K562 (cell line): ENCODE measurements around the gene RNF114. TPM values are rescaled to one million over a fixed set of nuclear protein-coding genes. Genes with fewer than 3 reads are reported as not detected.

Experiments used
- ATAC-seq: fragments of 200-7000 bp; cut with Tn5 transposase; 3 replicates; pipeline ENCODE4 v1.9.1; 2020; ENCODE audit warnings: moderate library complexity
- BruUV-seq: library from RNA; stranded (reverse); fragments of 400-500 nt; replicated peaks from 2 replicates; lab custom pipeline; 2021; lab: Mats Ljungman, UMichigan
- CTCF ChIA-PET: fragments of 300-600 bp; formaldehyde crosslinking; extraction: SDS; loops from one replicate; lab custom pipeline; 2021; ENCODE audit warnings: low intra/inter-chr PET ratio; lab: Yijun Ruan, JAX
- POLR2A ChIA-PET: fragments of 300-600, 350-650 bp; sonication (Branson Sonifier 250); formaldehyde crosslinking; extraction: SDS; loops from one replicate; lab custom pipeline; 2021; ENCODE audit warnings: antibody characterized with exemption, inconsistent platforms; lab: Yijun Ruan, JAX
- DNase-seq, 4 experiments: peaks; one replicate each; pipeline versions ENCODE4 v3.0.0 to v3.0.0-alpha.2; 2011 to 2018; ENCODE audit warnings: low spot score in 3 of 4, mixed read lengths in 3 of 4; ENCODE audit errors: extremely low read depth in 1 of 4
- FAIRE-seq: peaks from 2 replicates; lab custom pipeline; 2011; peaks lifted over from hg19 to GRCh38; lab: Jason Lieb, UNC
- H2AFZ ChIP-seq: 2 replicates; pipeline ENCODE4 v1.6.0; 2011; ENCODE audit warnings: low read depth, low read length, control low read depth, inconsistent platforms
- H3K27ac ChIP-seq: fragments of 200-600 bp; 3 replicates; pipeline ENCODE4 v1.8.0; 2011; ENCODE audit warnings: low read depth, mild to moderate bottlenecking, control low read depth, inconsistent platforms, low read length, moderate library complexity, mixed read lengths; ENCODE audit errors: extremely low read depth
- H3K27me3 ChIP-seq, 2 experiments: fragments of 300-600 bp in 1 of 2; 2 replicates in 1 of 2; 3 replicates in 1 of 2; pipeline versions ENCODE4 v1.6.0 to v1.8.0; 2011; ENCODE audit warnings: inconsistent platforms in 2 of 2, low read length in 2 of 2, mild to moderate bottlenecking in 1 of 2, mixed read lengths in 1 of 2, moderate library complexity in 1 of 2; ENCODE audit not compliant: control insufficient read depth in 2 of 2, insufficient read depth in 2 of 2
- H3K36me3 ChIP-seq: fragments of 300-600 bp; 3 replicates; pipeline ENCODE4 v1.8.0; 2011; ENCODE audit warnings: mild to moderate bottlenecking, low read length, inconsistent platforms; ENCODE audit not compliant: control insufficient read depth, insufficient read depth
- H3K4me1 ChIP-seq, 2 experiments: fragments of 200-600 bp in 1 of 2; replicated peaks in 1 of 2; 2 replicates in 1 of 2; 3 replicates in 1 of 2; pipeline versions ENCODE4 v1.5.1 to v1.8.0; 2011; ENCODE audit warnings: inconsistent platforms in 2 of 2, low read length in 2 of 2, mild to moderate bottlenecking in 1 of 2, mixed read lengths in 1 of 2, moderate library complexity in 1 of 2; ENCODE audit not compliant: control insufficient read depth in 2 of 2, insufficient read depth in 2 of 2
- H3K4me2 ChIP-seq: 2 replicates; pipeline ENCODE4 v1.6.1; 2011; ENCODE audit warnings: low read length, control low read depth, inconsistent platforms, mixed read lengths; ENCODE audit not compliant: insufficient read depth
- H3K4me3 ChIP-seq: fragments of 200-600 bp; sonication (generic), shearing (Covaris generic); 2 replicates; pipeline ENCODE4 v1.5.1; 2016; ENCODE audit warnings: control low read depth, inconsistent platforms
- H3K79me2 ChIP-seq: fragments of 200-600 bp; 3 replicates; pipeline ENCODE4 v1.8.0; 2011; ENCODE audit warnings: low read length, inconsistent platforms; ENCODE audit not compliant: control insufficient read depth, insufficient read depth
- H3K9ac ChIP-seq, 2 experiments: 2 replicates each; pipeline versions ENCODE4 v1.6.0 to v1.6.1; 2011; ENCODE audit warnings: low read depth in 2 of 2, low read length in 2 of 2, control low read depth in 1 of 2, inconsistent platforms in 1 of 2, mild to moderate bottlenecking in 1 of 2, mixed read lengths in 1 of 2; ENCODE audit not compliant: insufficient read depth in 1 of 2
- H3K9me1 ChIP-seq: one replicate; pipeline ENCODE4 v1.6.0; 2011; ENCODE audit warnings: inconsistent platforms, mild to moderate bottlenecking, low read length, moderate library complexity; ENCODE audit not compliant: control insufficient read depth, insufficient read depth
- H3K9me3 ChIP-seq: replicated peaks from 2 replicates; pipeline ENCODE4 v1.5.1; 2011; ENCODE audit warnings: low read depth, low read length, inconsistent platforms; ENCODE audit not compliant: control insufficient read depth, insufficient read depth
- H4K20me1 ChIP-seq: replicated peaks from 2 replicates; pipeline ENCODE4 v1.6.1; 2011; ENCODE audit warnings: low read length, inconsistent platforms, mixed read lengths; ENCODE audit not compliant: control insufficient read depth, insufficient read depth
- ELF4 ChIP-seq: fragments of 450-650 bp; formaldehyde crosslinking; IDR thresholded peaks from 2 replicates; pipeline ENCODE4 v1.4.0; 2022; ENCODE audit warnings: missing genetic modification characterization
- EP400 ChIP-seq: fragments of 450-650 bp; IDR thresholded peaks from 2 replicates; pipeline ENCODE4 v1.6.1; 2017; ENCODE audit warnings: antibody characterized with exemption, mild to moderate bottlenecking, moderate library complexity
- FOXA1 ChIP-seq: fragments of 450-650 bp; IDR thresholded peaks from 2 replicates; pipeline ENCODE4 v1.6.1; 2016; ENCODE audit warnings: mild to moderate bottlenecking, borderline replicate concordance
- HDGF ChIP-seq: fragments of 450-650 bp; IDR thresholded peaks from 2 replicates; pipeline ENCODE4 v1.6.1; 2016
- JUN ChIP-seq, 2 experiments: sonication (generic) in 1 of 2; formaldehyde crosslinking in 1 of 2; IDR thresholded peaks; 2 replicates each; pipeline versions ENCODE4 v1.6.1 to v1.8.0; 2012 to 2022; ENCODE audit warnings: borderline replicate concordance in 2 of 2, mild to moderate bottlenecking in 2 of 2, improper control_type of control experiment in 1 of 2, low read depth in 1 of 2, low read length in 1 of 2, missing genetic modification reagents in 1 of 2
- MAFF ChIP-seq: IDR thresholded peaks from 2 replicates; pipeline ENCODE4 v1.6.1; 2012; ENCODE audit warnings: low read length, improper control_type of control experiment
- MBD2 ChIP-seq: sonication (generic); IDR thresholded peaks from 2 replicates; pipeline ENCODE4 v1.6.1; 2016; ENCODE audit warnings: low read depth, borderline replicate concordance
- SAFB2 ChIP-seq: fragments of 200-400 bp; formaldehyde crosslinking; IDR thresholded peaks from 2 replicates; pipeline ENCODE4 v1.6.1; 2018; ENCODE audit warnings: borderline replicate concordance, low read length, low read depth, moderate library complexity; ENCODE audit not compliant: severe bottlenecking
- ZBTB8A ChIP-seq: fragments of 450-650 bp; IDR thresholded peaks from 2 replicates; pipeline ENCODE4 v1.6.1; 2018; ENCODE audit warnings: mild to moderate bottlenecking, moderate library complexity; ENCODE audit not compliant: partially characterized antibody
- WGBS: fragments of 100-300 bp; shearing (Covaris generic); methylation state at CpG from one replicate; pipeline ENCODE4 v1.1.6; 2016; ENCODE audit warnings: low coverage, mixed read lengths; ENCODE audit not compliant: insufficient coverage; ENCODE audit errors: missing lambda C conversion rate; 5-methylcytosine and 5-hydroxymethylcytosine counted together
- in situ Hi-C: fragments of 300-500 bp; cut with MboI; formaldehyde crosslinking; loops from 4 replicates; pipeline ENCODE4 v1.15.0; 2018; ENCODE audit warnings: inconsistent platforms, mixed read lengths
- intact Hi-C: fragments of 100-400 bp; cut with micrococcal nuclease; formaldehyde crosslinking; loops from 2 replicates; pipeline ENCODE4 v1.14.2; 2022
- polyA plus RNA-seq, 8 experiments: library from polyadenylated mRNA; depleted of rRNA in 4 of 8; stranded (reverse) in 5 of 8; unstranded in 3 of 8; fragments of >200 nt; fragmentation: Nextera tagmentation in 2 of 8; fragmentation: Illumina TruSeq in 1 of 8; extraction: Ambion mirVana in 2 of 8; extraction: Trizol in 1 of 8; gene quantifications; 2 replicates each; pipeline versions ENCODE4 v1.2.1 to v1.2.3, GENCODE V29; 2011 to 2014; ENCODE audit warnings: inconsistent platforms in 1 of 8, missing spikeins in 1 of 8
- total RNA-seq, 7 experiments: library from RNA; depleted of rRNA in 6 of 7; stranded (reverse); fragments of >200 nt in 6 of 7; fragmentation: Illumina TruSeq in 2 of 7; extraction: Trizol in 2 of 7; gene quantifications; 2 replicates each; pipeline versions ENCODE4 v1.2.1 to v1.2.3, GENCODE V29; 2011 to 2021; ENCODE audit warnings: low replicate concordance in 1 of 7
- TF ChIP-seq, protein P1 (sequence below): sonication (generic); formaldehyde crosslinking; IDR thresholded peaks from 2 replicates; pipeline ENCODE4 v1.8.1; 2023; ENCODE audit warnings: mild to moderate bottlenecking, missing genetic modification reagents
- TF ChIP-seq, protein P2 (sequence below), 2 experiments: fragments of 450-650 bp; IDR thresholded peaks; 2 replicates each; pipeline ENCODE4 v1.6.1; 2016

RNF114 gene
- total and polyA plus RNA-seq, 9 of the 15 experiments (the other 6 are each of a cell fraction or from before 2014, with no cell fraction given): 38.6 to 111 (median 62.6) TPM

DNA sequence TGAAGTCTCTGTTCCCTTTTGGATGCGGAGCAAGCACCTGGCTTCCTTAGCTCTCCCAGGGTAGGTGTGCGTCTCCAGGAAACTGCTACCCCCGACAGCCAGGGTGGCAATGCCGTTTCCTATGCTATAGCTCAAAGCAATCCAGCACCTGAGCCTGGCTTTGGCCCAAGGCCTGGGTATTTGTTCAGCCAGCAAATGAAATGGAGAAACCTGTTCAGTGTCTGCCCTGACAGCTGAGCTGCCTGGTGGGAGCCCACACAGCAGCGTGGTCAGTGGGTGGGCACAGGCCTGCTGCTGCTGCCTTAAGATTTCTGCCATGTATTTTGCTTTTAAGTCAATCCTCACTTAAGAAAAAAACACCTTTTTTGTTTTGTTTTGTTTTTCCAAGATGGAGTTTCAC, 34.6 kb upstream of the RNF114 start:
- Histone ChIP-seq H3K79me2 (no peaks in the 10 kb centered on the region), H3K9me1 (no peaks in the 10 kb centered on the region), H3K4me1 (peaks cover 0 to 12% of the 10 kb centered on the region in 2 experiments; a peak in 1 of 5 replicates), H3K27me3 (no peaks in the 10 kb centered on the region), H3K4me3 (no peak overlapping the region), H3K9ac (no peak overlapping the region), H2AFZ (no peak overlapping the region), H3K27ac (no peak overlapping the region), H3K36me3 (peaks cover 29% of the 10 kb centered on the region), H3K4me2 (no peak overlapping the region), H3K9me3 (no peaks in the 10 kb centered on the region), H4K20me1 (no peaks in the 10 kb centered on the region)
- TF ChIP-seq, protein P1, sequence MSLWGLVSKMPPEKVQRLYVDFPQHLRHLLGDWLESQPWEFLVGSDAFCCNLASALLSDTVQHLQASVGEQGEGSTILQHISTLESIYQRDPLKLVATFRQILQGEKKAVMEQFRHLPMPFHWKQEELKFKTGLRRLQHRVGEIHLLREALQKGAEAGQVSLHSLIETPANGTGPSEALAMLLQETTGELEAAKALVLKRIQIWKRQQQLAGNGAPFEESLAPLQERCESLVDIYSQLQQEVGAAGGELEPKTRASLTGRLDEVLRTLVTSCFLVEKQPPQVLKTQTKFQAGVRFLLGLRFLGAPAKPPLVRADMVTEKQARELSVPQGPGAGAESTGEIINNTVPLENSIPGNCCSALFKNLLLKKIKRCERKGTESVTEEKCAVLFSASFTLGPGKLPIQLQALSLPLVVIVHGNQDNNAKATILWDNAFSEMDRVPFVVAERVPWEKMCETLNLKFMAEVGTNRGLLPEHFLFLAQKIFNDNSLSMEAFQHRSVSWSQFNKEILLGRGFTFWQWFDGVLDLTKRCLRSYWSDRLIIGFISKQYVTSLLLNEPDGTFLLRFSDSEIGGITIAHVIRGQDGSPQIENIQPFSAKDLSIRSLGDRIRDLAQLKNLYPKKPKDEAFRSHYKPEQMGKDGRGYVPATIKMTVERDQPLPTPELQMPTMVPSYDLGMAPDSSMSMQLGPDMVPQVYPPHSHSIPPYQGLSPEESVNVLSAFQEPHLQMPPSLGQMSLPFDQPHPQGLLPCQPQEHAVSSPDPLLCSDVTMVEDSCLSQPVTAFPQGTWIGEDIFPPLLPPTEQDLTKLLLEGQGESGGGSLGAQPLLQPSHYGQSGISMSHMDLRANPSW (CRISPR knock-in tag): no peak
- TF ChIP-seq SAFB2 (no peak), MBD2 (no peak), EP400 (no peak), MAFF (no peak), HDGF (no peak), ELF4 (no peak), FOXA1 (no peak), ZBTB8A (no peak), JUN (IDR thresholded peaks at IDR 0.05; ENCODE audit: borderline replicate concordance, low read depth, low read length) (no peak), JUN (CRISPR knock-in tag; IDR thresholded peaks at IDR 0.05; ENCODE audit: borderline replicate concordance) (no peak)
- TF ChIP-seq, protein P2, sequence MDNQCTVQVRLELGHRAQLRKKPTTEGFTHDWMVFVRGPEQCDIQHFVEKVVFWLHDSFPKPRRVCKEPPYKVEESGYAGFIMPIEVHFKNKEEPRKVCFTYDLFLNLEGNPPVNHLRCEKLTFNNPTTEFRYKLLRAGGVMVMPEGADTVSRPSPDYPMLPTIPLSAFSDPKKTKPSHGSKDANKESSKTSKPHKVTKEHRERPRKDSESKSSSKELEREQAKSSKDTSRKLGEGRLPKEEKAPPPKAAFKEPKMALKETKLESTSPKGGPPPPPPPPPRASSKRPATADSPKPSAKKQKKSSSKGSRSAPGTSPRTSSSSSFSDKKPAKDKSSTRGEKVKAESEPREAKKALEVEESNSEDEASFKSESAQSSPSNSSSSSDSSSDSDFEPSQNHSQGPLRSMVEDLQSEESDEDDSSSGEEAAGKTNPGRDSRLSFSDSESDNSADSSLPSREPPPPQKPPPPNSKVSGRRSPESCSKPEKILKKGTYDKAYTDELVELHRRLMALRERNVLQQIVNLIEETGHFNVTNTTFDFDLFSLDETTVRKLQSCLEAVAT (IDR thresholded peaks at IDR 0.05): no peak
- in situ Hi-C loops (no loop called here), intact Hi-C loops (no loop called here)
- DNase-seq: no peak
- CTCF ChIA-PET: no interaction called here
- WGBS: 77% methylated on average over 5 of the region's 5 CpGs
- no TSS peak for BruUV-seq
- no peak for FAIRE-seq
- no peak for ATAC-seq
- POLR2A ChIA-PET: interaction anchor here (0.7 to 4.0 kb wide), 3 partner anchors 9 to 18 kb away, joined by 4 to 16 read pairs (median 16); no protein-coding TSS in a partner anchor
